ENCODE measurements around the gene SMC1B. TPM values are rescaled to one million over a fixed set of nuclear protein-coding genes. Genes with fewer than 3 reads are reported as not detected.

The SMC1B gene
- total RNA-seq, 4 donors from 2014 or later: 0.35 TPM; not detected in 3

- peak overlapping the region; percentile 82 to 86 for H3K27ac ChIP-seq
- intact Hi-C loops (cut with DNase I; ENCODE audit: low total_unique reads): no loop called here
- no peak for TF ChIP-seq POLR2A (IDR thresholded peaks at IDR 0.05)
- no peak for TF ChIP-seq CTCF (IDR thresholded peaks at IDR 0.05)
- no peaks in the 10 kb centered on the region for H3K4me1 ChIP-seq
- H3K36me3 ChIP-seq: no peaks in the 10 kb centered on the region
- H3K9me3 ChIP-seq: no peaks in the 10 kb centered on the region
- H3K4me3 ChIP-seq: no peak overlapping the region
- DNase-seq: no peak
- no peaks in the 10 kb centered on the region for H3K27me3 ChIP-seq
Measured at GRCh38 chr22:45318558-45319323, 94.7 kb downstream of the SMC1B start.

DNA sequence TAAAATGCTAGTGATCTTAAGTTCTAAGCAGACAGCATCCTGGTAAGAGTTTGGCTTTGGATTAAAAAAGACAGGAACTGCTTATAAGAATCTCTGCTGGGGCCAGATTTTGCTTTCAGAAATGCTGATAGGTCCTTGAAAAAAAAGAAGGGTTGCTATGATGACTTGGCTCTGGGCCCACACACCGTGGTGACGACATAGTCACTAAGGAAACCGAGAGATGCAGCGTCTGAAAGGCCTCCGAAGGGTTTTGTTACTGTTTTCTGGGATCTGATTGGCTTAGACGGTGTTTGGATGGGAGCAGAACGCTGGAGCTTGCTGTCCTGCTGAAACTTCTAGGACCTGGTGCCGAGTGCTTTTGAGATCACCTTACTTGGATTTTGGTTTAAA lies 95.2 kb downstream of the SMC1B start:
- Histone ChIP-seq H3K9me3 (no peaks in the 10 kb centered on the region), H3K27me3 (no peaks in the 10 kb centered on the region), H3K4me1 (no peaks in the 10 kb centered on the region), H3K36me3 (no peaks in the 10 kb centered on the region), H3K4me3 (no peak overlapping the region), H3K27ac (peak overlapping the region; percentile 82 to 86)
- TF ChIP-seq CTCF (IDR thresholded peaks at IDR 0.05) (no peak), POLR2A (IDR thresholded peaks at IDR 0.05) (no peak)
- DNase-seq: peak; percentile 90 to 93
- intact Hi-C loops (cut with DNase I; ENCODE audit: low total_unique reads): no loop called here

DNA sequence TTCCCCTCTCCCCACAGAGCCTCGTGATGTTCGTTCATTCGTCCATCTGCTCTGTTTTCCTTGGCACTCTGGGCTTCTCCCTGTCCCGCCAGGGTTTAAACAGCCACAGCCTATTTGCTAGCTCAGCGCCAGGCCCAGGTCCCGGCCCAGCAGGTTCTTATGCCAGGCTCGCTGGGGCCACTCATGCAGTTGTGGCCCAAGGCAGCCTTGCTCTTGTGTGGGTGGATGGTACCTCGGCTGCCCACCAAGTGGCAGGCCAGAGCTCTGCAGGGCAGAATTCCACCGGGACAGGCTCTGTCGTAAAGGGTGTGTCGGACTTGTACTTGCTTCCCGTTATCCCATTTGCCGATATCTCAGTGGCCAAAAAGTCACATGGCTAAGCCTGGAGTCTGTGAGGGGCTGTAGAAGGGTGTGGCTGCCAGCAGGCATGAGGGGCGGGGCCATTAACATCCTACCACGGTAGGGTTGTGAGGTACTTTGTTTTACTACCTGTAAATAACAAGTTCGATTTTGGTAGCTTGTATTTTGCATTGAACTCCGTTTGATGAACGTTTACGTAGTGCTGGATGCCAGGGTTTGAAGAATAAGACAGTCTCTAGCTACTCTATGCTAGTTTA lies 95.7 kb downstream of the SMC1B start:
- DNase-seq: peak; percentile 37 to 47
- Histone ChIP-seq H3K4me3 (no peak overlapping the region), H3K27ac (peak overlapping the region; percentile 82 to 86), H3K4me1 (no peaks in the 10 kb centered on the region), H3K36me3 (no peaks in the 10 kb centered on the region), H3K27me3 (no peaks in the 10 kb centered on the region), H3K9me3 (no peaks in the 10 kb centered on the region)
- intact Hi-C loops (cut with DNase I; ENCODE audit: low total_unique reads): no loop called here
- no peak for TF ChIP-seq POLR2A (IDR thresholded peaks at IDR 0.05)
- TF ChIP-seq CTCF (IDR thresholded peaks at IDR 0.05): peak in 3 of 4 experiments; percentile 21 to 48 (median 36)

- no peak for DNase-seq
- TF ChIP-seq CTCF (IDR thresholded peaks at IDR 0.05) (no peak), POLR2A (IDR thresholded peaks at IDR 0.05) (no peak)
Measured at GRCh38 chr22:45316796-45317526, 96.4 kb downstream of the SMC1B start.

GRCh38 chr22:45314786-45315185 lies 98.6 kb downstream of the SMC1B start:
- H3K4me3 ChIP-seq: no peak overlapping the region
- no peaks in the 10 kb centered on the region for H3K9me3 ChIP-seq
- H3K4me1 ChIP-seq: peaks cover 0 to 11% of the 10 kb centered on the region in 2 donors
- no peak for DNase-seq
- intact Hi-C loops (cut with DNase I; ENCODE audit: low total_unique reads): no loop called here
- TF ChIP-seq POLR2A (IDR thresholded peaks at IDR 0.05) (no peak), CTCF (IDR thresholded peaks at IDR 0.05) (no peak)
- H3K27me3 ChIP-seq: no peaks in the 10 kb centered on the region
- no peak overlapping the region for H3K27ac ChIP-seq
- H3K36me3 ChIP-seq: no peaks in the 10 kb centered on the region

More at GRCh38 chr22:45316796-45317526, 96.4 kb downstream of the SMC1B start:
- H3K4me1 ChIP-seq: no peaks in the 10 kb centered on the region
- H3K36me3 ChIP-seq: no peaks in the 10 kb centered on the region
- no peaks in the 10 kb centered on the region for H3K27me3 ChIP-seq
- H3K4me3 ChIP-seq: no peak overlapping the region
- H3K27ac ChIP-seq: peak overlapping the region; percentile 82 to 86
- no peaks in the 10 kb centered on the region for H3K9me3 ChIP-seq
- intact Hi-C loops (cut with DNase I; ENCODE audit: low total_unique reads): no loop called here

Measured in uterus (tissue), 4 donors.